ENCODE results near the gene VPS16.

The VPS16 gene

DNA sequence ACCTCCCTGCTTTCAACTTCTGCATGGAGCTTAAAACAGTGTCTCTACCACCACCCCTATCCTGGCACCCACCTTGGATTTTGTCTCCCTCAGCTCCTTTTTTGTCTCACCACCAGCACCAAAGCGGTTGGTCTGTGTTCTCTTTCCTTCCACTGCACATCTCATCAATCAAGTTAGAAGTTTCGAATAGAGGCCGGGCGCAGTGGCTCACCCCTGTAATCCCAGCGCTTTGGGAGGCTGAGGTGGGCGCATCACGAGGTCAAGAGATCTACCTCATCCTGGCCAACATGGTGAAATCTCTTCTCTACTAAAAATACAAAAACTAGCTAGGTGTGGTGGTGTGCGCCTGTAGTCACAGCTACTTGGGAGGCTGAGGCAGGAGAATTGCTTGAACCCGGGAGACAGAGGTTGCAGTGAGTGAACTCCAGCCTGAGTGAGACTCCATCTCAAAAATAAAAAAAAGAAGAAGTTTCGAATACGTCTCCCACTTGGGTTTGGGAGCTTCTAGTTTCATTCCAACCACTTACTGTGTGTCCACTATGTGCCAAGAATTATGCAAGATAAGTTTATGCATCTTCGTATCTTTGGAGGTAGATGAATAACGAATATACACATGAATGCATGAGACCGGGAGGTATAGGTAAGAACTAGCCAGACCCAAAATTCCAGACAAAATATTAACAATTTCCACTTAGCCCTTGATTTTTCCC lies 6.0 kb upstream of the VPS16 start:
- DNase-seq (ENCODE audit: low read depth, low spot score): no peak

DNA sequence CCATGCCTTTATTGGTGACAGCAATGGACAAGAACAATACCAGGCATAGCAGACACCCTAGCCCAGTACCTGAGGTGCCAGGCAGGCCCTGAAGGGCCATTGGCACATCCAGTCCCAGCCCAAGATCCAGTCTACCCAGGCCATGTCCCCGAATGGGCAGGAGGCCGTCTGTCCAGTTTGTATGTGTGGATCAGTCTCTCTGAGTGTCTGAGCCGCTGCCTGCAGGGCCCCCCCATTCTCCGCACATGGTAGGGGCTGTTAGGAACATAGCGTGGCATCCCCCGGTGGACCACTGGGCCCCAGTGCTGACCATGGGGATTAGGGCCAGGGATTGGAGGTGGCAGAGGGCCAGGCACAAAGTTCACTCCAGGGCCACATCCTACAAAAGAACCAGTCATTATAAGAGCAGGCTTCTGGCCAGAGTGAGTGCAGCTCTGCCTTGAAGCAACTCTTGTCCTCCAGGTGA lies 5.2 kb upstream of the VPS16 start:
- DNase-seq (ENCODE audit: low read depth, low spot score): no peak

DNA sequence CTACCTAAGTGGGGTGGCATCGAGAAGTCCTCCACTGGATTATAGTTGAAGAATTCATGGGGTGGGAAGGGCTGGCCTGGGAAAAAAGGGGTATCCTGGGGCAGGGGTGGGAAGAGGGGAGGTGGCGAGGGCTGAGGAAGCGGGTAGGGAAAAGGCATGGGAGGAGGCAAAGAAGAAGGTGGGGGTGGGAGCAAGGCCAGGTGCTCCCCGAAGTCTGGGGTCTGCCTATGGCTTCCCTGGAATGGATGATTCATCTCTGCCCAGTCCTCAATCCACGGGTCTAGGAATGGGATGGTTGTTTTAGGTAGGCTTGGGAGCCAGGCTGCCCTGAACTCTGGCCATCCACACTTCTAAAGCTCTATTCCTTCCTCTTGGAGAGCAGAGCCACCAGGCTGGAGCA lies 4.5 kb upstream of the VPS16 start:
- DNase-seq (ENCODE audit: low read depth, low spot score): no peak

DNA sequence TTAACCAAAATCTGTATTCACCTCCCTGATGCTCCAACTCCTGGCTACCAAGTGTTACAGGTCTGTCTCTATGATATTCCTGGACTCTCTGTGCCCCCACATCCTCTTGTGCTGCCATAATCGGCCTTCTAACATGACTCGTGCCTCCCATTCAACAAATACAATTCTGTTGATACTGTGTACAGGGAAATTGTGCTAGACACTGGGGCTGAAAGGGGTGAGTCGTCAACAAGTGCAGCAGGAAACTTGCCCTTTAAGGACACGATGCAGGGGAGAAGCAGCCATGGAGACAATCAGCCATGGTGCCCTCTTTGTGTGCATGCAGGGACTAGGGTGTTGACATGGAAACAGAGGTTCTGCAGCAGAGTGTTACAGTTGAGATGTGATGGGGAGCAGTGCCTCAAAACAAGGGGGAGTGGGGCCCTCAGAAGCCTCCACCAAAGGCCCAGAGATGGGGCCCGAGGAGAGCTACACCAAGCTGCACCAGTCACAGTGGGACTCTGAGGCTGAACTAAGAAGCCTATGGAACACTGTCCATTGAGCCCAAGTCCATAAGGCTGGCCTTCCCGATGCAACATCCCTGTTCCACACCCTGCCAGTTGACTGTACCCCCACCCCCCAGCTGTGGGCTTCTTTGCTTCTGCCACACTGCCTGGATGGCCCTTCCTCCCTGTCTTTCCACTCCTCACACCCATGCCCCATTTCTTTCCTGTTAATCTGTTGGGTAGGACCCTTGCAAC lies 3.2 kb upstream of the VPS16 start:
- DNase-seq (ENCODE audit: low read depth, low spot score): no peak

DNA sequence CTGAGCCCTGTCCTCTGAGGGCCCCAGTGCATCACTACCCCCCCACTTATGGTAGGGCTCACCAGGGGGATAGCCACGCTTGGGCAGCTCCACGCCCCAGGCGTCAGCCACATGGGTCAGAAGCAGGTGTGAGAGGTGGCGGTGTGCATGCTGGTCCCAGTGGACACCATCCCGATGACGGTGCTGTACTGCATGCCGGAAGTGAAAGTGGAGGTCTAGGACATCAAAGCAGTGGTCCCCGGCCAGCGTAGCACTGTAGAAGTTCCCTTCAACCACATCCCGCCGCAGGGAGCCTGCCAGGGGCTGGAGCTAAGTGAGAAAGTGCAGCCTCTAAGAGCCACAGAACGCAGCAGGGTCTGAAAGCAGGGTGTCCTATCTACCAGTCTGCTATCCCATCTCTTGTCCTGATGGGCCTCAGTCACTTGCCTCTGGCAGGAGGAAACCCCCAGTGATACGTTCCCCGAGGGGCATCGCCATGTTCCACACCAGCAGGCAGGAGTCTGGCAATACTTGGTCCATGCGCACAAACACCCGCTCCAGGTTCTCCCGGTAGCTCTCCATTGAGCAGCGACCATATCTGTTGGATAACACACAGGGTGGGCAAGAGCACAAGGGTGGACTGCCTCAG lies 2.3 kb upstream of the VPS16 start:
- DNase-seq (ENCODE audit: low read depth, low spot score): no peak

DNA sequence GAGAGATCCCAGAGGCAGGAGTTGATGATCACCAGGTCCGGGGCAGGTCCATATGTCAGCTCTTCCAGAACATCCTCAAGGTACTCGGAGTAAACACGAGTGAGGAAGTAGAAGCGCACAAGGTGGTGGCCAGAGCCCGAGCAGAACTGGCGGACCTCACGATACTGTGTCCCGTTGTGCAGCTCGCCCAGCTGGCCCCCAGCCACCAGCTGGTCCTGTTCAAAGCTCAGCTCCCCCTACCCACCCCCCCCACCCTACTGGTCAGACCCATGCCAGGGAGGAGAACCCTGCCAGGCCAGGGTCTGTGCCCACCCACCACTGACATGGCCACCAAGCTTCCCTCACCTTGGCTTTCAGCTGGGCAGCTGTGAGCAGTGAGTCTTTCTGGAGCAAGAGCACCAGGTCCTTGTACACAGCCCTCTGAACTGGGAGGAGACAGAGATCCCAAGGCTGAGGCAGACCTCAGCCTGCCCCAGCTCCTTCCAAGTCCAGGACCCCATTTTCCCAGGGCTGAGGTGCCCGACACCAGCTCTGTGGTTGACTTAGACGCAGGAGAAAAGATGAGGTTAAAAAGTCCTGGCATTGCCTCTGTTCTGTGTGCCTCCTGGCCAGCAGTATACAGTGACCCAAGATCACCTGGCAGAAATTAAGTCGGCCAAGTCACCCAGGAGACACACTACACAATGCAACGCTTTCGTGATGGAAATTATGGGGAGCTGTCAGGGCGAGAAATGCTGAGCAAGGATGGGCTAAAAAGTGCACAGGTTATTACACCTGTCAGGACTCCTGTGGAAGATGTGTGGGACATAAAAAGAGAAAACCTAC lies 1.5 kb upstream of the VPS16 start:
- no peak for DNase-seq (ENCODE audit: low read depth, low spot score)

DNA sequence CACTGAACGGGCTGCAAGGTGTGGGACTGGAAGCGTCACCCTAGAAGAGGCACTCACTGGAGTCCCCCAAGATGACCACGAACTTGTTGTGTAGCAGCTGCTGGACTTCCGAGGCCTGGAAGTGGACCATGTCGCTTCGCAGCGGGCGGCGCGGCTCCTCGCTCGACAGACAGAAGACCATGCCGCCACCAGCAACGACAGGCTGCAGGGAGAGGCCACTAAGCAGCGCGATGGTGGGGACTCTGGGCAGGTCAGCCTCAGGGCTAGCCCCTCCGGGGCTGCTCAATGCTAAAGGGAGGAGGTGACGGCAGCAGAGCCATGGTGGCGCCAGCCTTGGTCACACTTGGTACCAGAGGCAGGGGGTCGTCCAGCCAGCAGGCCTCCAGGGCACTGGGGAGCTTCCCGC lies 810 bp upstream of the VPS16 start:
- no peak for DNase-seq (ENCODE audit: low read depth, low spot score)

DNA sequence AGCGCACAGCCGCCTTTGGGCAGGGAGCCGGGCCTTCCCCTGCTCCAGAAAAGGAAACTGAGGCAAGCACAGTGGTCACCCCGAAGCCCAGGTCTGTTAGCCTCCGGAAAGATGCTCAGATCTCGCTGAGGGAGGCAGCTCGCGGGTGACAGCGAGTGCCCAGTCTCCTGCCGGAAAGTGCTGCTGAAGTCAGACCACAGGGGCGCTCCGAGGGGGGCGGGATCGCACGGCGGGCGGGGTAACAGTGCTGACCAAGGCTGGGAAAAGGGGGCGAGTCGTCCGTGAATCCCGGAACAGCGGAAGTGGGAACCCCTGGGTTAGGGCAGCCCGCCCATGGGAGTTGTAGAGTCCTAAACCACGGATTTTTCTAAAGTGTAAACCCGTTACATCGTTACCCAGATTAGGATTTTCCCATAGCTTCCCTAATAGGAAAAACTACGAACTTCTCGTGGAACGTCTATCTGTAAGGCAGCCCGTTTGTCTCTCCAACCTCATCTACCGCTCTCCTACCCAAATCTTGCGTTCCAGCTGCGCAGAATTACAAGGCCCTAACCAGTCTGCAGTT lies 504 bp downstream of the VPS16 start:
- no peak for DNase-seq (ENCODE audit: low read depth, low spot score)

DNA sequence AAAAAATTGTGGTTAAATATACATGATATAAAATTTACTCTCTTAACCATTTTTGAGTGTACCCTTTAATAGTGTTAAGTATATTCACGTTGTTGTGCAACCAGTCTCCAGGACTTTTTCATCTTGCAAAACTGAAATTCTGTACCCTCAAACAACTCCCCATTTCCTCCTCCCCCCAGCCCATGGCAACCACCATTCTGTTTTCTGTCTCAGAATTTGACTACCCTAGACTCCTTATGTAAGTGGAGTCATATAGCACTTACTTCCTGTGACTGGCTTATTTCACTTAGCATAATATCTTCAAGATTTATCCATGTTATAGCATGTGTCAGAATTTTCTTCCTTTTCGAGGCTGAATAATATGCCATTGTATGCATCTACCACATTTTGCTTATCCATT lies 5.1 kb downstream of the VPS16 start:
- no peak for DNase-seq (ENCODE audit: low read depth, low spot score)

DNA sequence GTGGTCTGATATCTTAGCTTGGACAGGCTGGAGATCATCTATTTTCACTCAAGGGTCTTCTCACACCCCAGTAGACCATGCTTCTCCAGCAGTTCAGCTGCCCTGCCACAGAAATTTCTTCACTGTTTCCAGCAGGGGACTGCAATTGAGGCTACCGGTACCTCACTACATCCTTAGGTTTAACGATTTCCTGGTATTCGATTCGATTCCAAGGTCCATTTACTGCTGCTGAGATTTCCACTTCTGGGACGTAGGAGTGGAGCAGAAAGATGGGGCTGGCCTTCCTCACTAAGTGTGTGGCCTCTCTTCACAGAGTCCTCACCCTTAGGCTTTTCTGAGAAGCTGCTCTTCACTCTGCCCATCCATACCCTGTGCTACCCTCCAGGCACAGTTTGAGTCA lies 6.2 kb downstream of the VPS16 start:
- no peak for DNase-seq (ENCODE audit: low read depth, low spot score)

DNA sequence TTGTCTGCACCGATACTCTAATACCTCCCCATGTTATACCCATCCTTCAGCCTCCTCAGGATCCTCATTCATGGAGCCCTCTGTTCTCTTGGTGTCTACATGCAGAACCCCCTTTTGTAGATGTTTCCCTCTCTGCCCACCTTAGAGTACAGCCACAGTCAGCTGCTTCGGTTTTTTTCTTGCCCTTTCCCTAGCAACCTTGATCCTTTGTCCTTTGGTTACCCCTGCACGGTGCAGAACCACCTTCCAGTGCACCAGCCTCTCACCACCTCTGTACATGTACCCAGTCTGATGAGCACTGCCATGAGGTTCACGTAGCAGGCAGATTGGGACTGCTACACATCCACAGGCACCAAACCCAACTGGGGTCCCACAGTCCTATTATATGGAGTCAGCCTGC lies 7.3 kb downstream of the VPS16 start:
- DNase-seq (ENCODE audit: low read depth, low spot score): no peak

DNA sequence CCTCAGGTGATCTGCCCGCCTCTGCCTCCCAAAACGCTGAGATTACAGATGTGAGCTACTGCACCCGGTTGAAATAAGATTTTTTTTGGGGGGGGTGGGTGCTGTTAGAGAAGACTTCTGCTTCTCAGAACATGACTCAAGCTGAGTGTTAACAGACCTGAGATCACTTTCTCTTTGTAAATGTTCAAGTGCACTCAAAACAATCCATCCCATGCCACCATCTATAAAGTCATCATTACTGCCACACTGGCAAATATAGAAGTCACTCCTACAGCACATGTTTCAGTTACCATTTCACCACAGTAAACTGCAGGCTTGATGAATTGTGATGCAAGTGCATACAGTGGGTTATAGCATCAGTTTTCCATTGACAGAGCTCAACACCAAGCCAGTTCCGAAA lies 9.0 kb downstream of the VPS16 start:
- DNase-seq (ENCODE audit: low read depth, low spot score): no peak

DNA sequence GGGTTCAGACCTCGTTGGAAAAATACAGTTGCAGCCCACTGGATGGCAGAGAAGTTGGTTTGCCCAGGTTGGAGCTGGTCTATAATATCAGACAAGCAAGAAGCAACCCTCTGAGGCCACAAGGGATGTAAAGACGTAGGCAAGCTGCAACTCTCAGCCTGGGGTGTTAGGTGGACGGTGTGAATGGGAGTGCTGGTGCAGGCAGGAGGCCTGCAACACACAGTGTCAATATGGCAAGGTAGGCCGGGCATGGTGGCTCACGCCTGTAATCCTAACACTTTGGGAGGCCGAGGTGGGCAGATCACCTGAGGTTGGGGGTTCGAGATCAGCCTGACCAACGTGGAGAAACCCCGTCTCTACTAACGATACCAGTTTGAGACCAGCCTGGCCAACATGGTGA lies 10.5 kb downstream of the VPS16 start:
- no peak for DNase-seq (ENCODE audit: low read depth, low spot score)

DNA sequence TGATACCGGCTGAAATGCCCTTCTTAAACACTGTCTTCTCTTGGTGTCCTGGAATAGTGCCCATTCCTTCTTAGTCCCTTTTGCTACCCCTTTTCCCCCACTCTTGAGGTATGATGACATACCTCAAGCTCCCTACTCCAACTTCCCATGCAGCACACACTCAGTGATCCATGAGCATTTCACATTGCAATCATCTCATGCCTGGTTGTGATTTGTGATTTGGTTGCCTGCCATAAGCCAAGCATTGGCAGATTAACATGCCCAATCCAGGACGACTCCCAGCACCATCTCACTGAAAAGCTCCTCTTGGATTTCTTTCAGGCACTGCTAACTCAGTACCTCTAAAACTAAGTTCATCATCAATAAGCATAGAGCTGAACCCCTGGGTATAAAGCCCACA lies 18.0 kb downstream of the VPS16 start:
- no peak for DNase-seq (ENCODE audit: low read depth, low spot score)

DNA sequence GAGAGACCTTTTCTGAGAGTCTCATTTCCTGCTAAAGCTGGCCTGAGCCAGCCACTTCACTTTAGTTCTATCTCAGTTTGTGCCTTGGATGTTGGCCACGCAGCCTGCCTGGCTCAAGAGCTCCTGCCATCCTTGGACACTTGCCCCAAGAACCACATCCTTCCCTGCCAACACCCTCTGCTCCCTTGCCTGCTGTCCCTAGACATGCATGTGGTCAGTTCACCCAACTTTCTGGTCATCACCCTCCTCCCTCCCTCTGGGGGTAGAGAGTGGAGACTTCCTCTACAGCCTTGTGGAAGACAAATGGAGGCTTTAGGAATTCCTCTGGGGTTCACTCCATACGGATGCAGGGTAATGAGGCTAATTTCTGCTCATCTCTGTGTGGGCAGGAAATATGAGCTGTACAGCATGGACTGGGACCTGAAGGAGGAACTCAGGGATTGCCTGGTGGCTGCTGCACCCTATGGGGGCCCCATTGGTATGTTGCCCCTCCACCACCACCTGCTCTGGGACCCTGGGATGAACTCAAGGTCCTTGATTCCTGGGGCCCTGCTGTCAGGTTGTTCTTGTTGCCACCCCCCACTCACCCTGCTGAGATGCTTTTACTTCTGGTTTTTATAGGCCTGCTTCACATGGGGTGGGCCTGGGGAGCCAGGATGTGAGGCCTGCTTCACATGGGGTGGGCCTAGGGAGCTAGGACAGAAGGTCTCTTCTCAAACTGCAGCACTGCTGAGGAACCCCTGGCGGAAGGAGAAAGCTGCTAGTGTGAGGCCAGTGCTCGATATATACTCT lies 19.0 kb downstream of the VPS16 start:
- no peak for DNase-seq (ENCODE audit: low read depth, low spot score)

DNA sequence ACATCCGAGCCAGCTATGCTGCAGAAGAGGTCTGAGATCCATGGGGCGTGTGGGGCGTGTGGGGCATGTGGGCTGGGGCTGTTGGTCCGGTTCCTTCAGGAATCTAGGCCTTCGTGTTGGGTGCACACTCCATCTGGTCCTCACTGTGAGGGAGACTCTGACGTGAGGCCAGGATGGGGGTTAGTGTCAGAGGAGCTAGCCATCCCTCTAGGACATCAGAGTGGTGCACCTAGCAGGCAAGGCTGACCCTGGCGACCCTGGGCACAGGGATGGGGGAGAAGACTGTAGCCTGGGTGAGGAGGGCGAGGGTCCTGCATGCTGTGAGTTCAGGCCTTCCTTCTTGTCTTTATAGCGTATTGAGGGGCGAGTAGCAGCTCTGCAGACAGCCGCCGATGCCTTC lies 24.1 kb downstream of the VPS16 start:
- no peak for DNase-seq (ENCODE audit: low read depth, low spot score)

DNA sequence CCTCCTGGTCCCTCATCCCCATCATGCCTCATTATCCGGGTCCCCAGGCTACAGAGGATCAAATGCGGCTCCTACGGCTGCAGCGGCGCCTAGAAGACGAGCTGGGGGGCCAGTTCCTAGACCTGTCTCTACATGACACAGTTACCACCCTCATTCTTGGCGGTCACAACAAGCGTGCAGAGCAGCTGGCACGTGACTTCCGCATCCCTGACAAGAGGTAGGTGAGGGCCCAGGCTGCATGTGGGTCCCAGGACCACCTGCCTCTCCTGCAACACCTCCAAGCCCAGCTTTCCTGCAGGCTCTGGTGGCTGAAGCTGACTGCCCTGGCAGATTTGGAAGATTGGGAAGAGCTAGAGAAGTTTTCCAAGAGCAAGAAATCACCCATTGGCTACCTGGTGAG lies 24.6 kb downstream of the VPS16 start:
- no peak for DNase-seq (ENCODE audit: low read depth, low spot score)

DNA sequence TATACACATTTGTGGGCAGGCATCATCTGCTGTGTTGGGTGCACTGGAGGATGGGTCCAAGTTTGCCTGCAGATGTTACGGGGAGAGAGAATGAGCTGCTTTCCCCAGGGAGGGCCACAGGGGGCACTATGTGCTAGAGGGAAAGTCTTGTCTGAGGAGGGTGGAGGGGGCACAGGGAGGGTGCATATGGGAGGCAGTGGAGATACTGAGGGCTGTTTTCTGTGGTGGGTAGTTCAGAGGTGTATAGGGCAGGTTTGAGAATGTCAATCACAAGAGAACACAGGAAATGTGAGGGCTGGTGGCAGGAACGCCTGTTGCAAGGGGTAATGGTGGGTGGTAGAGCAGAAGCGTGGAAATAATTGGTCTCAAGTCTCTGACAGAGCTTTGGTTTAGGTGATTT lies 25.1 kb downstream of the VPS16 start:
- DNase-seq (ENCODE audit: low read depth, low spot score): no peak

DNA sequence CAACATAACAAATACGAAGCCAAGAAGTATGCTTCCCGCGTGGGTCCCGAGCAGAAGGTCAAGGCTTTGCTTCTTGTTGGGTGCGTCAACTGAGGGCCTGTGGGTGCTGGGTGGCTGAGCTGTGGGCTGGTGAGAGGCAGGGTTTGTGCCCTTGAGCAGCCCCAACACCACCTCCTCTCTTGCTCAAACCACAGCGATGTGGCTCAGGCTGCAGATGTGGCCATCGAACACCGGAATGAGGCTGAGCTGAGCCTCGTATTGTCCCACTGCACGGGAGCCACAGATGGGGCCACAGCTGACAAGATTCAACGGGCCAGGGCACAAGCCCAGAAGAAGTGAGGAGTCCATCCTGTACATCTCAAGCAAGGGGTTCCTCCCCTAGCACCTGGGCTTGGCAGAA lies 25.7 kb downstream of the VPS16 start:
- DNase-seq (ENCODE audit: low read depth, low spot score): no peak

DNA sequence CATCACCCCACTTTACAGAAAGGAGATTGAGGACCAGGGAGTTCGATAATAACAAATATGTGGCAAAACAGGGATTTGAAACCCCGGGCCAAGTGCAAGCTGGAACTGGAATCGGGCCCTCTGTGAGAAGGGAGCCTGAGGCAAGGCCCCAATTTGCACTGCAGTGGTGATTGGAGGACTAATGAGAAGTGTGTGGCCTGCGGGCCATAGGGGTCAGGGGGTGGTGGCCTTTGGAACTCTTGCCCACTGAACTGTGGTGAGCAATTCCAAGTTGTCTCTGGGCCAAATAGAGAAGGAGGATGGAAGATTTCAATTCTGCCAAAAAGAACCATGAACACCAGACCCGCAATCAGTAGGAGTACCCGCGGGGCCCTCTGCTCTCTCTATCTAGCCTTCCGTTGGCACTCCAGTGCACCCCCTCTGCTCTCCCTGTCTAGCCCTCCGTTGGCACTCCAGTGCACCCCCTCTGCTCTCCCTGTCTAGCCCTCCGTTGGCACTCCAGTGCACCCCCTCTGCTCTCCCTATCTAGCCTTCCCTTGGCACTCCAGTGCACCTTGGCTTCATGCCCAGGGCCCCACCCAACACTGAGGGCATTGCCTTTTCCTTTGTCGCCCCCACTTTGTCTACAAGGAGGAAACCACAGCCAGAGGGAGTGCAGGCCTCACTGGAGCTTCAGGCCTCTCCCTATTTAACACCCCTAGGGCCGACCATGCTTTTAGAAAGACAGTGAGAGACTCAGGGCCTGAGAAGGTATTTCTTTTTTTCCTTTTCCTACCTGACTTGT lies 26.7 kb downstream of the VPS16 start:
- no peak for DNase-seq (ENCODE audit: low read depth, low spot score)

Data from smooth muscle cell of the brain vasculature (primary cell).